Iris pigment epithelial cell (primary cell): ENCODE results near the gene DAB1.

Source experiments
- DNase-seq: peaks from one replicate; pipeline ENCODE4 v3.0.0-alpha.2; 2011; ENCODE audit warnings: low read depth

The DAB1 gene

DNA sequence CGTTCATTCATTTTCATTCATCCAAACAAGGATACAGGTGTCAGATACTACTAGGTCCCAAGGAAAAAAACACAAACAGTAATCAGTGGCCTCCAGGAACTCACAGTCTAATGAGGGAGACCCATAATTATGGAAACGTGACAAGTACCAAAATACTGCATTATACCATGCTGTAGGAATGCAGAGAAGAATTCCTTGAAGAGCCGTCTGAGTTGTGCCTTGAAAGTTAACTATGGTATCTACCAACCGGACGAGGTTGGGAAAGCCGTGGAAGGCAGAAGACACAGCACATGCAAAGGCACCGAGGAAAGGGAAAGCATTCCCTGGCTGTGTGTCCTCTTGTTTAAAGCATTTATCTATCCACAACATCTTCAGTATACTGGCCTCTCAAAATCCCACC lies 206.0 kb downstream of the DAB1 start:
- DNase-seq = no peak

DNA sequence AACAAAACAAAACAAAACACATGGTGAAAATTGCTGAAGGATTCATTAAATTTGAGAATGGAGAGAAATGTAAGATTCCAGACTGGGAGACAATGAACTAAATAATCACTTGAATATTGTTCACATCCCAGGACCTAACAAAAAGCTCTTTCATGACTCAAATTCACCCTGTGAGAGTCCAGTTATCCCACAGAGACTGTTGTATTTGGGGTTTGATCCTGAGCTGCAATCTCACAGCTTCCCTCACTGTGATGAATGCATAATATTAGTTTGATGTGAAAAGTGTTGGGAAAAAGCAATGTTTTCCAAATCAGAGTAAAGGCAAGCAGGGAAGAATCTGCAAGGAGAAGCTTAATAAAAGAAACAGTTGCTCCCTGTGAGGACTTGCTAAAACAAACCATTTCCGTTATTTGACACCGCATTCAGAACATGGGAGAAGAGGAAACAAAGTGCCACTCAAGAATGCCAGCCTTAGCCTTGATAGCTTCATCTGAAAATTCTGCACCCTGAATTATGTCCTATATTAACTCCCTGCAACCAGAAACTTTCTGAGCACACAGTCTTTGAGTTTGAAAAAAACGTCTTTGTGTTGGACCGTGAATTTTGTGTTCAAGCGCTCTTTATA lies 208.8 kb downstream of the DAB1 start:
- DNase-seq = no peak

GRCh38 chr1:57210881-57211280 lies 213.0 kb downstream of the DAB1 start:
- DNase-seq = no peak

GRCh38 chr1:57209495-57209894 lies 214.4 kb downstream of the DAB1 start:
- DNase-seq = no peak

DNA sequence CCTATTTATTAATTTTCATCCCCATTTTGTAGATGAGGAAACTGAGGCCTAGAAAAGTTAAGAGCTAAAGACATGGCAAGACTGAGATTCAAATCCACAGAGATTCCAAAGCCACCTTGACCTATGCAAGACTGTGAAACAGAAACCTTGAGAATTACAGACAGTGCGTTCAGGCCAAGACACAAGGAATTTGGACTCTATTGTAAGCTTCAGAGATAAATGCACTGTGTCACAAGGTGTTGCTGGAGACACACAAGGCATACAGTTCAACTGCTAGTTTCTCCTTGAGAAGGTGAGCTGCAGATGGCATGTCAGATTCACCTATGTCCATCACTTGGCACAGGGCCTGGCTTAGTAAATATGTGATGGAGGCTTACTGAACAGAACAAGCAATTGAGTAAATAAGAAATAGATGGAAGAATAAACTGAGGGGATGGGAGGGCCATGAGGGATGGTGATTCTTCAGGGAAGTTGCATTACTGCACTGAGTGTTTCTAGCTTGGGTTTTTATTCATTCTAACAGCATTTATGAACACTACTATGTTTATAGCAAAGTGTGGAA lies 215.0 kb downstream of the DAB1 start:
- DNase-seq = no peak

DNA sequence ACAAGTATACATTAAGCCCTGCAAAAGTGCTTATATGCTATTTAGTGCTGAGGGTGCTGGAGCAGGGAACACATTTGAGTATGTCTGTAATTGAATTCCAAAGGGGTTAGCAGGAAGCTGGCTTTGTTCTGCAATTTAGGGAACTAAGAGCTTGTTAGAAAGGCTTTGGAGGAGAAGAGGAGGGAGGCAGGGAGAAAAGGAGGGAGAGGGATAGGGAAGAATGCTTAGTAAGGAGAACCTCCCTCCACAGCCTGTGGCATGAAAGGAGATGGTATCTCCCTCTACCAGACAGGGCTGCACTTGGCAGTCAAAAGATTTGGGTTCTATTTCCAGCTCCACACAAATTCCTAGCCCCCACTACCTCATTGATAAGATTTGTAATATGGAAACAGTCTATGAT lies 217.8 kb downstream of the DAB1 start:
- DNase-seq = no peak

GRCh38 chr1:57204942-57205787 lies 218.7 kb downstream of the DAB1 start:
- DNase-seq = no peak

DNA sequence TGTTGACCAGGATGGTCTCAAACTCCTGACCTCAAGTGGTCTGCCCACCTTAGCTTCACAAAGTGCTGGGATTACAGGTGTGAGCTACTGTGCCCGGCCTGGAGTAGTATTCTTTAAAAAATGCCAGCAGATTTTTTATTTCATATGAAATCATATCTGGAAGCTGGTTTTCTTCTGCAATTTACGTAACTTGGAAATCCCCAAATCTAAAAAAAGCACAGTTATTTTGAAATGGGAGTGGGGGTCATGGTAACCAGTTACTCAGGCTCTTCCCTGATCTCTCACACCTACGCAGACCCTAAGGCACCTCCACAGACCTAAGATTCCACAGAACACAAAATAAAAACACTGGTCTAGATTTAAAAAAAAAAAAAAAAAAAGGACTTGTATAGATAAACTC lies 219.8 kb downstream of the DAB1 start:
- no peak for DNase-seq

DNA sequence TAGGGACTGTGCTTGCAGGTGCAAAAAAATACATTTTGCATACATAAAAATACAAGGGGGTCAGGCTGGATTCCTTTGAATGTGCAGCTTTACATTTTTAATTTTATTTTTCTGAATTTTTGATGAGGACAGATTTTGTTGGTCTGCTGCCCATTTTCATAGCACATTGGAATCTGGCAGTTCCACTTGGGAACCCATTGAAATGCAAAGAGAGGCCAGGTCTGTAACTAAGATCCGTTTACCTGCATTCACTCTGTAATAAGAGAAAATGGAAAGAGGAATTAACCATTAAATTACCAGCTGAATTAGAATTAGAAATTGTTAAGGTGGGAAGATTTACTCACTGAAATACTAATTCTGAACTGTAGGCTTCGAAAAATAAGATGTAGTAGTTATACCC lies 221.6 kb downstream of the DAB1 start:
- no peak for DNase-seq

GRCh38 chr1:57198912-57199311 lies 224.9 kb downstream of the DAB1 start:
- DNase-seq = no peak

DNA sequence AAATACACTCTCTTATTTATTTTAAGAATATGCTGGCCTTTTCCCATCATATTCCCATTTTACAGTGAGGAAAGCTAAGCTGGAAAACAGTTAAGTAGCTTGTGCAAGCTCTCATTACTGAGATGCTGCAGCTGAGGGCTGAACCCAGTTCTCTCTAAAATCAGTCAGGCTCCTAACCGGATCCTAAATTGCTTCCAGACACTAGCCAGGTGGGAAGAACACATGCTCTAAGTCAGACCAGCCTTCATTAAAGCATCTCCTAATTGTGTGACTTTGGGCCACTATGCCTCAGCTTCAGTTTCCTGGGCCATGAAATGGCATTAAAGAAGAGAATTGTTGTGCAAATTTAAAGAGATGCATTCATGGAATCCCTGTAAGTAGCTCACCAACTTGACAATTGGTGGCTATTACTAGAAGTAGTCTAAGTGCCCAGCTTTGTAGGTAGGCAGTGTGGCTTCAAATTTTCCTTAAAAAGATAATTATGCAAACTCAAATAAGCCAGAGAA lies 228.4 kb downstream of the DAB1 start:
- DNase-seq = no peak

DNA sequence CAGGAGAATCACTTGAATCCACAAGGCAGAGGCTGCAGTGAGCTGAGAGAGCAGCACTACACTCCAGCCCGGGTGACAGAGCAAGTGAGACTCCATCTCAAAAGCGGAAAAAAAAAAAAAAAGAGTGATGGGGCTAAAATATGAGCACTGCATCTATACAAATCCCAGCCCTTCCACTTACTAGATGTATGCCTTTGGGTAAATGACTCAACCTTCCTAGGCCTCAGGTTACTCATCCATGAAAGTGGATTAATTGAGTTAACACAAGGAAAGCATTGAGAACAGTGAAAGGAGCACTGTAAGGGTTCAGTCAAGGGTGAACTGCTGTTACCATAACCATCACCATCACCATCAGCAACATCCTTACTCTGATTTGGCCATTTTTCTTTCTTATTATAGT lies 231.6 kb downstream of the DAB1 start:
- DNase-seq = peak; percentile 45

DNA sequence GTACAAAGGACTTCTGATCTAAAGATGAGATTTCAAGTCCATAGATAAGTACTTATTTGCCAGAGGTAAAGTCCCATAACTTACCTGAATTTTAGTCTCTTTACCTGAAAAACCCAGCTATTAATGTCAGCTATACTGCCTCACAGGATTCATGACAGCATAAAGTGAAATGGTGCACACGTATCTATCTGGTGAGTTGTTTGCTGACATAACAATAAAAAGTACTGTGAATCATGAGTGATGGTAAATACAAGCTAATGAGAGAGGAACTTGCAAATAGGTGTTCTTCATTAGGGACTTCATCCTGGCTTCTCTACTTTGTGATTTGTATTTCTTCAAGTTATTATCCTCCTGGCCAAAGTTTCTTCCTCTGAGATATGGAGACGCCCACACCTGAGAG lies 233.0 kb downstream of the DAB1 start:
- DNase-seq = no peak

DNA sequence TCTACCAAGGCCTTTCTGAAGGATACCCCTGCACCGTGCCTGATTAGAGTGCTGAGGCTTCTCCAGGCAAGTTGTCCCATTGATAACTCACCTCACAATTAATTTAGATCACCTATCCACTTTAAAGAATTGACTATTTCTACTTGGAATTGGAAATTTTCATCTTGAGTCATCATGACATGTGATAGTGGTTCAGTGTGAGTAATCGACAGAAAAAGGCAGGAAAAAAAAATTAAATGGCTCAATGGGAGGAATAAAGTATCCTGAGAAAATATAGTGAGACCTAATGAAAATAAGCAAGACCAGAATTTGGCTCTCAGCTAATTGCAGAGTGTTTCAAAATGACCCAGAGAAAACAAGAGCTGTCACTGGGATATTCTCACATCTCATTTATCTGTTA lies 235.7 kb downstream of the DAB1 start:
- no peak for DNase-seq

DNA sequence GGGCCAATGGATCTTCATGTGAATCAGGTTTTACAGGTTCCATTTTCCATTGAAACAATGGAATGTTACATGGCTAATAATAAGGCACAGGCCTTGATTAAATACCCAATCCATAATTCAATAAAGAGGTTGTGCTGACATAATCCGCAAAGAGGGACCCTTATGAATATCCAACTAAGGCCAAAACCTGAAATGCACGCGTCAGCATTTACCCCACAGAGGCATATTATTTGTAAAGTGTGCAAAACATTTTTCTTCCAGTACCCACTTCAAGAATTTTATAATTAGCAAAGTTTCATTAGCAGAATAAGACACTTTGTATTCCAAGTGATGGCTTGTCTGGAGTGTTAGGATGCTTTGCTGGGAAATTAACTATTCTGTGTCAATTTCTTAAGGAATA lies 237.4 kb downstream of the DAB1 start:
- DNase-seq = no peak

GRCh38 chr1:57179001-57179400 lies 244.9 kb downstream of the DAB1 start:
- DNase-seq = no peak

- no peak for DNase-seq
These were observed 248.4 kb downstream of the DAB1 start for GRCh38 chr1:57175506-57175905.

DNA sequence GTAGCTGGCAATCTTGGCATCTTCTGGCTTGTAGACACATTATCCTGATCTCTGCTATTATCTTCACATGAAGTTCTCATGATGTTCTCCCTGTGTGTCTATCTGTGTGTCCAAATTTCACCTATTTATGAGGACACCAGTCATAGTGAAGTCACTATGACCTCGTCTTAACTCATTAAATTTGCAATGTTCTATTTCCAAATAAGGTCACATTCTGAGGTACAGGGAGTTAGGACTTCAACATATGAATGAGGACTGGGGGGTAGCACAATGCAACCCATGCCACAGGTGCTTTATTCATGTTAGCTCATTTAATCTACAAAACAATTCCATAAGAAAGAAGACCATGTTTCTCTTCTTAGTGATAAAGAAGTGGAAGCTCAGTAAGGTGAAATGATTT lies 251.8 kb downstream of the DAB1 start:
- no peak for DNase-seq

GRCh38 chr1:57167997-57168396 lies 255.9 kb downstream of the DAB1 start:
- DNase-seq = no peak

DNA sequence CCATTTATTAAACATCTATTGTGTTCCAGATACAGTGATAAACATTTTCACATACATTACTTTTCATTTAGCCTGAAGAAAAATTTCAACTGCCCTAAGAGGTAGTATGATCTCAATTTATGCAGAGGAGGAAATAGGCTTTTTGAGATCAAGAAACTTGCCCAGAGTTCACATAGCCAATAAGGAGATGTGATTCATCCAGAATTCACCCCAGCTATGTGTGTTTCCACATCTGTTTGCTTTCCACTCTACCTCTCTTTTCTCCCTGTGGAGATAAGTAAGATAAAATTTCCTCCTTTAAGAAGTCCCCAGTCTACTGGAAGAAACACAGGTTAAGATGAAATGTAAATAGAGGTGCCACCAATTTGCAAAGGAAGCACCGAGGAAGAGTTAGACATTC lies 258.3 kb downstream of the DAB1 start:
- peak; percentile 4 for DNase-seq

- no peak for DNase-seq
These were observed 259.3 kb downstream of the DAB1 start for GRCh38 chr1:57164584-57164983.

- DNase-seq = no peak
These were observed 260.1 kb downstream of the DAB1 start for GRCh38 chr1:57163789-57164188.

DNA sequence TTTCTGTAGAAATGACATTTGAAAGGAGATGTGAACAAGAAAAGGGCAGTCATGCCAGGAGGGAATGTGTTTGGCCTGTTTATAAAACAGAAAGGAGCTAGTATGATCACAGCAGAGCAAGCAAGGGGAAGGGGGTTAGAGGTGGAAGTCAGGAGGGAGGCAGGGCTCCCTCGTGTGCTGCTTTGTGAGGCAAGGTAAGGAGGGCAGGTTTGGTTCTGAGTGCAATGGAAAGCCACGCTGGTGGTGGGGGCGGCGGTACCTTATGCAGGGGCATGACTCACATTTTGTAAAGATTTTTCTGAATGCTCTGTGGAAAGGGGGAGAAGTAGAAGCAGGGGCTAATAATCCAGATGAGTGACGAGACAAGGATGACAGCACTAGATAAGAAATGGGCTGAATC lies 260.5 kb downstream of the DAB1 start:
- DNase-seq = no peak
